IPS-18c (cell line): ENCODE data around the gene TAF1.
"Not testable (repeated sequence)": the region's sequence is repeated elsewhere in the genome, so short reads cannot be mapped to it uniquely, and the experiment has no call there.

Source experiments
- H3K4me3 ChIP-seq: 2 replicates; pipeline ENCODE4 v1.7.0; 2013; ENCODE audit warnings: low read depth, mild to moderate bottlenecking, low read length, moderate library complexity; ENCODE audit not compliant: insufficient read depth
- H3K9me3 ChIP-seq: one replicate; pipeline ENCODE4 v1.6.1; 2013; ENCODE audit warnings: mild to moderate bottlenecking, low read length, moderate library complexity; ENCODE audit not compliant: control insufficient read depth, insufficient read depth

Gene TAF1

DNA sequence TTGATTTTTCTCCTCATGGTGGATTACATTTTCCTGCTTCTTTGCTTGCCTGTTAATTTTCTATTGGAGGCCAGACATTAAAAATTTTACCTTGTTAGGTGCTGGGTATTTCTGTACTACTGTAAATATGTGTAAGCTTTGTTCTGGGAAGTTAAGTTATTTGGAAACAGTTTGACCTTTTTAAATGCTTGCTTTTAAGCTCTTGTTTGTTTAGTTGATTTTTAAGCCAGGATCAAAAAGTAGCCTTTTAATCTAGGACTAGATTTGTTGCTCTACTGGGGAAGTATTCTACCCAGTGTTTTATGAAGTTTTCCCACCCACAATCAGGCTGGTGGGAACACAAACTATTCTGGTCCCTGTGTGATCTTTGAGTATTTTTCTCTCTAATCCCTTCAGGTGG is 121.7 kb downstream of the TAF1 start:
- Histone ChIP-seq H3K4me3 (no peak overlapping the region), H3K9me3 (no peaks in the 10 kb centered on the region)

GRCh38 chrX:71489540-71489939 is 123.4 kb downstream of the TAF1 start:
- H3K9me3 ChIP-seq = no peaks in the 10 kb centered on the region
- no peak overlapping the region for H3K4me3 ChIP-seq

- no peak overlapping the region for H3K4me3 ChIP-seq
- peaks cover 3% of the 10 kb centered on the region for H3K9me3 ChIP-seq
These were observed 126.3 kb downstream of the TAF1 start for GRCh38 chrX:71492231-71493065.

DNA sequence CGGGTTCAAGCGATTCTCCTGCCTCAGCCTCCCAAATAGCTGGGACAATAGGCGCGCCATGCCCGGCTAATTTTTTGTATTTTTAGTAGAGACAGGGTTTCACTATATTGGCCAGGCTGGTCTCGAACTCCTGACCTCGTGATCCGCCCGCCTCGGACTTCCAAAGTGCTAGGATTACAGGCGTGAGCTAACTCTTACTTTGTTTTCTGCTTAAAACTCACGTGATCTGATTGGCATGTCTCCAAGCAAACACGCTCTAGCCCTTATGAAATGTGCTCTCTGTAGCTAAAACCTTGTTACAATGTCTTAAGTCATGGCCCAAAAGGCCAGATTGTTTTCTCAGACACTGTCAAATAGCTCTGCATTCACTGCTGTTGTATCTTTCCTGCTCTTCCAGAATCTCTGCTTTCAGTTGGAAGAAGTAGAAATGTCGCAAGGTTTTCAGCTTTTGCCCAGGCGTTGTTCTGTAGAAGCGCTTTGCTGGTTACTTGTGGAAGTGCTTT is 127.0 kb downstream of the TAF1 start:
- peaks cover 3% of the 10 kb centered on the region for H3K9me3 ChIP-seq
- H3K4me3 ChIP-seq = no peak overlapping the region

GRCh38 chrX:71495979-71496378 is 129.8 kb downstream of the TAF1 start:
- not testable (repeated sequence) for H3K9me3 ChIP-seq

DNA sequence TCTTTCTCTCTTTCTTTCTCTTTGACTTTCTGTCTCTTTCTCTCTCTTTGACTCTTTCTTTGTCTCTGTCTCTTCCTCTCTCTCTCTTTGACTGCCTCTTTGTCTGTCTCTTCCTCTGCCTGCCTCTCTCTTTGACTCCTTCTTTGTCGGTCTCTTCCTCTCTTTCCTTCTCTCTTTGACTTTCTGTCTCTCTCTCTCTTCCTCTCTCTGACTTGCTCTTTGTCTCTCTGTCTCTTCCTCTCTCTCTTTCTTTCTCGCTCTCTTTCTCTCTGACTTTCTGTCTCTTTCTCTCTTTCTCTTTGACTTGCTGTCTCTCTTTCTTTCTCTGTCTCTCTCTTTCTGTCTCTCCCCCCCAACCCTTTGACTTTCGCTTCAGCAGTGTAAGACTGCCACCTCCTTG is 130.3 kb downstream of the TAF1 start:
- peaks cover 3% of the 10 kb centered on the region for H3K9me3 ChIP-seq

More at GRCh38 chrX:71495979-71496378, 129.8 kb downstream of the TAF1 start:
- H3K4me3 ChIP-seq = not testable (repeated sequence)

DNA sequence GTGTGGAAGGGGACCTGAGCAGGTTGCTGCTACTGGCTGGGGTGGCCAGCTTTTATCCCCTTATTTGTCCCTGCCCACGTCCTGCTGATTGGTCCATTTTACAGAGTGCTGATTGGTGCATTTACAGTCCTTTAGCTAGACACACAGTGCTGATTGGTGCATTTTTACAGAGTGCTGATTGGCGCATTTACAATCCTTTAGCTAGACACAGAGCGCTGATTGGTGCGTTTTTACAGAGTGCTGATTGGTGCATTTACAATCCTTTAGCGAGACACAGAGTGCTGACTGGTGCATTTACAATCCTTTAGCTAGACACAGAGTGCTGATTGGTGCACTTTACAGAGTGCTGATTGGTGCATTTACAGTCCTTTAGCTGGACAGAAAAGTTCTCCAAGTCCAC is 135.9 kb downstream of the TAF1 start:
- H3K9me3 ChIP-seq, H3K4me3 ChIP-seq: not testable (repeated sequence)

More for the DNA sequence above, 130.3 kb downstream of the TAF1 start:
- no peak overlapping the region for H3K4me3 ChIP-seq

DNA sequence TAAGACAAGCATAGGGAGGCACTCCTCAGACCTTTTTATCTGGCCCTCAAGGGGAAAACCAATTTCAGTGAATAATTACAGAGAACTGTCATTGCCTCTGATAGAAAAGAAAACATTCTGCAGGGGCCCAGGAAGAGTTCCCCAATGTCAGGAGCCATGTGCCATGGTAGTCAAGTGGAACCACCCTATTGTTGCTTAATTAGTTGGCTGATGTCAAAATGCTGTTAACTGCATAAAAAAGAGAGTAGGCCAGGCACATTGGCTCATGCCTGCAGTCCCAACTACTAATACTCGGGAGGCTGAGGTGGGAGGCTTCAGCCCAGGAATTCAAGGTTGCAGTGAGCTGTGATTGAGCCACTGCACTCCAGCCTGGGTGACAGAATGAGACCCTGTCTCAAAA is 138.2 kb downstream of the TAF1 start:
- Histone ChIP-seq H3K9me3 (no peaks in the 10 kb centered on the region), H3K4me3 (no peak overlapping the region)

DNA sequence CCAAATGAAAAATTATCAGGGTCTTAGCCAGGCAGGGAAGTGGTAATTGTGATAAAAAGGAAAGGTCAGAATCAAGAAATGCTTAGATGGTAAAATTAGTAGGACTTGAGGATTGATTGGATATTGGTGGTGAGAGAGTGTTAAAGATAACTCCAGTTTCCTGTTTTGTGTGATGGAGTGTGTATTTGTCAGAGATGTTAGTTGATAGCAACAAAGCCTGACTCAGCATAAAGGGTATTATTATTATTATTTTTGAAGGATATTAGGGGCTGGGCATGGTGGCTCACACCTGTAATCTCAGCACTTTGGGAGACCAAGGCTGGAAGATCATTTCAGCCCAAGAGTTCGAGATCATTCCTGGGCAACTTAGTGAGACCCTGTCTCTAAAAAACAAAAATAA is 143.1 kb downstream of the TAF1 start:
- no peak overlapping the region for H3K4me3 ChIP-seq
- H3K9me3 ChIP-seq = peaks cover 3% of the 10 kb centered on the region

DNA sequence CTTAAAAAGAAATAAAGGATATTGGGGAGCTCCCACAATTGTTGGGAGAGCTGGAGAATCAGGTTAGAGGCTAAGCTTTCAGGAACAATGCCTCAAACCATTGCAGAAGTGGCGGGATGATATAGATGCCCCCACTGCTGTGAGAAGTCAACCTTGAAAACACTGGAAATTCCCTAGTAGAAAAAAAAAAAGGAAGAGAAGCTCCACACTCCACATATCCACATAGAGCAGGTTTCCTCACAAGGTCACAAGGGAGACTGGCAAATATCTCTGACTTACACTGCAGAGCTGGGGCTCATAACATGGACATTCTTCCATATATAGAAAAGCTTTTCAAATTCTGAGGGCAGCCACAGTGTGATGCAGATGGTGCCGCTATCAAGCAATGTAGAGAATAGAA is 144.0 kb downstream of the TAF1 start:
- peaks cover 3% of the 10 kb centered on the region for H3K9me3 ChIP-seq
- H3K4me3 ChIP-seq = no peak overlapping the region

DNA sequence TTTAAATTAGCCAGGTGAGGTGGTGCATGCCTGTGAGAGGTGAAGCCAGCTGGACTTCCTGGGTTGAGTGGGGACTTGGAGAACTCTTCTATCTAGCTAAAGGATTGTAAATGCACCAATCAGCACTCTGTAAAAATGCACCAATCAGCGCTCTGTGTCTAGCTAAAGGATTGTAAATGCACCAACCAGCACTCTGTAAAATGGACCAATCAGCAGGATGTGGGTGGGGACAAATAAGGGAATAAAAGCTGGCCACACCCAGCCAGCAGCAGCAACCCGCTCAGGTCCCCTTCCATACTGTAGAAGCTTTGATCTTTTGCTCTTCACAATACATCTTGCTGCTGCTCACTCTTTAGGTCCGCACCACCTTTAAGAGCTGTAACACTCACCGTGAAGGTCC is 147.6 kb downstream of the TAF1 start:
- H3K4me3 ChIP-seq, H3K9me3 ChIP-seq: not testable (repeated sequence)

DNA sequence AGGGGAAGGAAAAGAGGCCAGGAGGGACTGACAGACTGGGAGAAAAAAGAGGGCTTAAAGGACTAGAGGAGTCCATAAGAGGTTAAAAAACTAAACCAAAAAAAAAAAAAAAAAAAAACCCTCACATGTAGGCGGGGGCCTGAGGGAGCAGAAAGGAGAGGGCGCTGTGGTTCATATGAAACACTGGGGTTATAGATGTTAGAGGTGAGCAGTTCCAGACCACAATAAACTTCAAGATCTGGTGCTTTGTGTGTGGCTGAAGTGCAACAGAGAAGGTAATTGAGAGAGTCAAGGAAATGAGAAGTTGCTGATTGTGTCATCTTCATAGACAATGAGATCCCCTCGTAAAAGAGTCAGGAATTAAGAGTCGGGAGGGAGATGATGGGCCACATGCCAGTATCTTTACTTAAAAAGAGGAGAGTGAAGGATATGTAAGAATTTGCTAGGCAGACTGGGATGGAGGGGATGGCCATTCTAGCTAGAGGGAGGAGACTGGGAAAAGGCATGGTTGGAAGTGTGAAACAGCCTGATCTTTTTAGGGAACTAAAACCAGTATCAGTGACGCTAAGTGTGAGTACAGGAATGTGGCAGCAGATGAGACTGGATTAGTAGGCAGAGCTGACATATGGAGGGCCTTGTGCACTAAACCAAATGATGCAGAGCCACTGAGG is 148.3 kb downstream of the TAF1 start:
- Histone ChIP-seq H3K9me3 (peaks cover 5% of the 10 kb centered on the region), H3K4me3 (no peak overlapping the region)

DNA sequence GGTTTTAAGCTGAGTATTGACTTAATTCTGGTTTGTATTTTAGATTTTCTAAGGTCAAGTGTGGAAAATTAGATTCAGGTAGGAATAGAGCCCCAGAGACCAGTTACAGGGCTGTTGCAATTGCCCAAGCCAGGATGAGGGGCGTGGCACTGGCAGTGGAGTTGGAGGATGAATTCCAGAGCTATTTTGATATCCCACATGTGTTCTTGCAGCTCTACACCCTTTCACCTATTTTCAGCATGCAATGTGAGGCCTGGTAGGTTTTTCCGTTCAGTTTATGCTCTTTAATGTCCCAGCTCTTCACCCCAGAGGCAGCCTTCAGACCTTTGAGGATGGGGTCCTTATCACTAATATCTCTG is 148.9 kb downstream of the TAF1 start:
- Histone ChIP-seq H3K9me3 (peaks cover 5% of the 10 kb centered on the region), H3K4me3 (no peak overlapping the region)
